Upper lobe of left lung (tissue), 4 donors: ENCODE results near the gene GTPBP1.

Experiments
- POLR2A ChIP-seq, 4 donors: fragments of 450-650 bp; IDR thresholded peaks; one replicate each; pipeline ENCODE4 v1.5.1; 2016 to 2017; ENCODE audit warnings: antibody characterized with exemption in 4 of 4, mild to moderate bottlenecking in 2 of 4
- POLR2AphosphoS5 ChIP-seq, 2 donors: sonication (generic); formaldehyde crosslinking; IDR thresholded peaks; one replicate each; pipeline ENCODE4 v1.5.1; 2017; ENCODE audit warnings: antibody characterized with exemption in 2 of 2
- TF ChIP-seq, protein P1 (sequence below), 6 experiments: fragments of 450-650 bp in 4 of 6; fragments of 200-600 bp in 2 of 6; sonication (generic) in 2 of 6; IDR thresholded peaks; one replicate each; pipeline ENCODE4 v1.5.1; 2016 to 2019; ENCODE audit warnings: antibody characterized with exemption in 6 of 6

DNA sequence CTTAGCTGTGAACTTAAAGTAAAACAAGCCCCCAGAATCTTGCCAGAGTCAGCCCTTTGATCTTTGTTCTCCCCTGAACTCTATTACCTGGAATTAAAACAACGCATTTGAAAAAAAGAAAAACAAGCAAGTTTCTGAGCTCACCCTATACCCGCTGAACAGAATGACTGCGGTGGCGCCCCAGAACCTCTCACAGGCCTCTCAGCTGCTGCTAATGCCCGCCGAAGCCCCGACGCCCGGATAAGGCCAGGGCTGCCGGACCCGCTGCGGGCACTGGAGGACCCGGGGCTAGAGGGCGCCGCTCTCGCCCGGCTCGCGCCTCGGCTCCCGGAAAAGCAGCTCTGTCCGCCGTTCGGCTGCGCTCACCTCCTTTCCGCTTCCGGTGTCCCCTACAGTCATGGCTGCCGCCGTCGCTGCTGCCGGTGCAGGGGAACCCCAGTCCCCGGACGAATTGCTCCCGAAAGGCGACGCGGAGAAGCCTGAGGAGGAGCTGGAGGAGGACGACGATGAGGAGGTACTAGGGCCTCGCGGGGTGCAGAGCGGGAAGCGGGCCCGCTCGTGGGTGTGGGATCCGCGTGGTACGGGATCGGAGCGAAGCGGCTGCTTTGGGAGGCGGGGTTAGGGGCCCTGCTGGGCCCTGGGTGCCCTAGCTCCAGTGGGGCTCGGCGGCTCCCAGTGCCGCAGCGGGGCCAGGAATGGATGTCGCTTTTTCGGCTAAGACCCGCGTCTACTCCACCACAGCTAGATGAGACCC, 24.0 kb upstream of the GTPBP1 start, which contains the start of gene TOMM22:
- TF ChIP-seq POLR2A (IDR thresholded peaks at IDR 0.05) (peak in 2 of 4 donors; percentile 54 to 75), POLR2AphosphoS5 (IDR thresholded peaks at IDR 0.05) (peak; percentile 88 to 91)
- TF ChIP-seq, protein P1, sequence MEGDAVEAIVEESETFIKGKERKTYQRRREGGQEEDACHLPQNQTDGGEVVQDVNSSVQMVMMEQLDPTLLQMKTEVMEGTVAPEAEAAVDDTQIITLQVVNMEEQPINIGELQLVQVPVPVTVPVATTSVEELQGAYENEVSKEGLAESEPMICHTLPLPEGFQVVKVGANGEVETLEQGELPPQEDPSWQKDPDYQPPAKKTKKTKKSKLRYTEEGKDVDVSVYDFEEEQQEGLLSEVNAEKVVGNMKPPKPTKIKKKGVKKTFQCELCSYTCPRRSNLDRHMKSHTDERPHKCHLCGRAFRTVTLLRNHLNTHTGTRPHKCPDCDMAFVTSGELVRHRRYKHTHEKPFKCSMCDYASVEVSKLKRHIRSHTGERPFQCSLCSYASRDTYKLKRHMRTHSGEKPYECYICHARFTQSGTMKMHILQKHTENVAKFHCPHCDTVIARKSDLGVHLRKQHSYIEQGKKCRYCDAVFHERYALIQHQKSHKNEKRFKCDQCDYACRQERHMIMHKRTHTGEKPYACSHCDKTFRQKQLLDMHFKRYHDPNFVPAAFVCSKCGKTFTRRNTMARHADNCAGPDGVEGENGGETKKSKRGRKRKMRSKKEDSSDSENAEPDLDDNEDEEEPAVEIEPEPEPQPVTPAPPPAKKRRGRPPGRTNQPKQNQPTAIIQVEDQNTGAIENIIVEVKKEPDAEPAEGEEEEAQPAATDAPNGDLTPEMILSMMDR (IDR thresholded peaks at IDR 0.05), result peak in 5 of 6 experiments; percentile 47 to 93 (median 51)
